Measurements from ENCODE around the gene DOCK9.
A peak's percentile ranks its signal among the peaks of the same experiment; 100 is the strongest.

Gene DOCK9

DNA sequence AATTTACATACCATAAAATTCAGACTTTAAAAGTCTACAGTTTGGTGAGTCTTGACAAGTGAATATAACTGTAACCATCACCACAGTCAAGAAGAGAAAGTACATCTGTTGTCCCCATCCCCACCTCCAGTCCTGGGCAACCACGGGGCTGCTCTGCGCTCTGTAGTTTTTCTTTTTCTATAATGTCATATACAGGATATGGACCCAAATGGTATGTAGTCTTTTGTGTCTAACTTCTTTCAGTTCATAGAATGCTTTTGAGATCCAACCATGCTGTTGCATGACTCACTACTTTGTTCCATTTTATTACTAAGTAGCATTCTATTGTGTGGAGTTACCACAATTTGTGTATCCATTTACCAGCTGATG, 103.9 kb downstream of the DOCK9 start:
- peak overlapping the region; percentile 16 for H3K27ac Mint-ChIP-seq
- DNase-seq = no peak
- peaks cover 34% of the 10 kb centered on the region for H3K4me1 Mint-ChIP-seq (ENCODE audit: low read depth)
- H3K9me3 Mint-ChIP-seq = peaks cover 12% of the 10 kb centered on the region
- peaks cover 95% of the 10 kb centered on the region for H3K36me3 Mint-ChIP-seq (ENCODE audit: low read depth)
- no peaks in the 10 kb centered on the region for H3K27me3 Mint-ChIP-seq
- H3K4me3 Mint-ChIP-seq = no peak overlapping the region

DNA sequence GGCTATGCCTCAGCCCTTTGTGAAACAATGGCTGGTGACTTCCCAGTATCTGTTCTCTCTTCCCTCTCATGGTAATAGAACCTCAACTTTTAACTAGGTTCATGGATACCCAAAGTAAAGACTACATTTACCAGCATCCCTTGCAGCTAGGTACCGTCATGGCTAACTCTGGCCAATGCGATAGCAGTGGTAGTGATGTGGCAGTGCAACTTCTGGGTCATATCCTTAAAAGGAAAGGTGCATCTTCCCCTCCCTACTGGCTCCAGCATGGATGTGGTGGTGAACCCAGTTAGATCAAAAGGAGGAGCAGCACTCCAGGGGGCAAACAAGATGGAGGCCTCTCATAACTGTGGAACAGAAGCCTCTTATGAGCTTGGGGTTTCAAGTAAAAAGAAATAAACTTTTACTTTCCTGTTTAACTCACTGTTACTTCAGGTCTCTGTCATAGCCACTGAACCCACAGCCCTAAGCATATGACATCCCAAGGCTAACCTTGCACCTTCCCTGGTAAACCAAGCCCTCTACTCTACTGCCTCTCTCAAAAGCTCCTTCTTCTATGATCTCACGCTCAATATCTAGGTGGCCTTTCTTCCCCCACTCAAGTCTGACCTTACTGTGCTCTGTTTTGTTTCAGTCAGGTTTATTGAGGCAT, 104.4 kb downstream of the DOCK9 start:
- DNase-seq = no peak
- Mint-ChIP-seq H3K4me3 (no peak overlapping the region), H3K27me3 (no peaks in the 10 kb centered on the region), H3K27ac (peak overlapping the region; percentile 16), H3K9me3 (peaks cover 12% of the 10 kb centered on the region), H3K4me1 (ENCODE audit: low read depth) (peaks cover 36% of the 10 kb centered on the region), H3K36me3 (ENCODE audit: low read depth) (peaks cover 94% of the 10 kb centered on the region)

GRCh38 chr13:98871727-98872126, 106.1 kb downstream of the DOCK9 start:
- no peak for DNase-seq
- Mint-ChIP-seq H3K36me3 (ENCODE audit: low read depth) (peaks cover 94% of the 10 kb centered on the region), H3K4me3 (no peak overlapping the region), H3K4me1 (ENCODE audit: low read depth) (peaks cover 36% of the 10 kb centered on the region), H3K27me3 (no peaks in the 10 kb centered on the region), H3K9me3 (peaks cover 12% of the 10 kb centered on the region), H3K27ac (no peak overlapping the region)

- DNase-seq = no peak
- Mint-ChIP-seq H3K9me3 (peaks cover 12% of the 10 kb centered on the region), H3K4me3 (no peak overlapping the region), H3K27me3 (no peaks in the 10 kb centered on the region), H3K4me1 (ENCODE audit: low read depth) (peaks cover 21% of the 10 kb centered on the region), H3K27ac (no peak overlapping the region), H3K36me3 (ENCODE audit: low read depth) (peaks cover 94% of the 10 kb centered on the region)
These were observed 108.3 kb downstream of the DOCK9 start for GRCh38 chr13:98869408-98870090.

- peaks cover 94% of the 10 kb centered on the region for H3K36me3 Mint-ChIP-seq (ENCODE audit: low read depth)
- no peak for DNase-seq
- H3K27ac Mint-ChIP-seq = peak overlapping the region; percentile 19
- H3K4me1 Mint-ChIP-seq (ENCODE audit: low read depth) = peaks cover 16% of the 10 kb centered on the region
- no peaks in the 10 kb centered on the region for H3K27me3 Mint-ChIP-seq
- no peak overlapping the region for H3K4me3 Mint-ChIP-seq
- peaks cover 8% of the 10 kb centered on the region for H3K9me3 Mint-ChIP-seq
These were observed 108.9 kb downstream of the DOCK9 start for GRCh38 chr13:98868932-98869331.

- no peaks in the 10 kb centered on the region for H3K9me3 Mint-ChIP-seq
- peaks cover 91% of the 10 kb centered on the region for H3K36me3 Mint-ChIP-seq (ENCODE audit: low read depth)
- H3K27ac Mint-ChIP-seq = no peak overlapping the region
- no peaks in the 10 kb centered on the region for H3K27me3 Mint-ChIP-seq
- DNase-seq = no peak
- no peak overlapping the region for H3K4me3 Mint-ChIP-seq
- peaks cover 7% of the 10 kb centered on the region for H3K4me1 Mint-ChIP-seq (ENCODE audit: low read depth)
These were observed 111.0 kb downstream of the DOCK9 start for GRCh38 chr13:98866882-98867281.

DNA sequence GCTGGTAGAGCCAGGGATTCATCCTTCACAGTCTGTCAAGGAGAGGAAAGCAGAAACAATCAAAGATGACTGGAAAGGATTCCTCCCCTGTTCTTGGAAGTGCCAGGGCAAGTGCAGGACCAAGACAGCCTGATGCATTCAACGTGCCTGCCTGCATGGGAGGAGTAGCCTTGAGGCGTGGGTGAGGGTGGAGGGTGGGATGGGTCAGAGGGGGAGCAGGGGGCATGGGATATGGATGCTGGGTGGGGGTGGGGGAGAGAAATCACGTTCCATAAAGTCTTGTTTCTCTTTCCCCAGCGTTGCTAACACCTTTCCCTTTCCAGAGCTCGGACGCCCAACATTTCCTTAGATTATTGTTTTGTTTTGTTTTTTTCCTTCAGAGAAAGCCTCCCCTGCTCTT, 117.4 kb downstream of the DOCK9 start:
- DNase-seq = no peak
- H3K4me1 Mint-ChIP-seq (ENCODE audit: low read depth) = no peaks in the 10 kb centered on the region
- H3K4me3 Mint-ChIP-seq = no peak overlapping the region
- no peaks in the 10 kb centered on the region for H3K9me3 Mint-ChIP-seq
- peaks cover 90% of the 10 kb centered on the region for H3K36me3 Mint-ChIP-seq (ENCODE audit: low read depth)
- no peaks in the 10 kb centered on the region for H3K27me3 Mint-ChIP-seq
- no peak overlapping the region for H3K27ac Mint-ChIP-seq

GRCh38 chr13:98858191-98858590, 119.7 kb downstream of the DOCK9 start:
- no peaks in the 10 kb centered on the region for H3K27me3 Mint-ChIP-seq
- H3K27ac Mint-ChIP-seq = no peak overlapping the region
- peaks cover 91% of the 10 kb centered on the region for H3K36me3 Mint-ChIP-seq (ENCODE audit: low read depth)
- no peak for DNase-seq
- H3K9me3 Mint-ChIP-seq = no peaks in the 10 kb centered on the region
- peaks cover 11% of the 10 kb centered on the region for H3K4me1 Mint-ChIP-seq (ENCODE audit: low read depth)
- H3K4me3 Mint-ChIP-seq = no peak overlapping the region

GRCh38 chr13:98856983-98857382, 120.9 kb downstream of the DOCK9 start:
- Mint-ChIP-seq H3K27ac (no peak overlapping the region), H3K36me3 (ENCODE audit: low read depth) (peaks cover 88% of the 10 kb centered on the region), H3K9me3 (no peaks in the 10 kb centered on the region)

GRCh38 chr13:98854448-98854847, 123.4 kb downstream of the DOCK9 start:
- Mint-ChIP-seq H3K4me1 (ENCODE audit: low read depth) (peaks cover 18% of the 10 kb centered on the region), H3K4me3 (no peak overlapping the region), H3K36me3 (ENCODE audit: low read depth) (peaks cover 75% of the 10 kb centered on the region), H3K27me3 (no peaks in the 10 kb centered on the region), H3K27ac (peak overlapping the region; percentile 53), H3K9me3 (no peaks in the 10 kb centered on the region)
- DNase-seq = no peak

More at GRCh38 chr13:98856983-98857382, 120.9 kb downstream of the DOCK9 start:
- DNase-seq = no peak
- Mint-ChIP-seq H3K27me3 (no peaks in the 10 kb centered on the region), H3K4me3 (no peak overlapping the region), H3K4me1 (ENCODE audit: low read depth) (peaks cover 18% of the 10 kb centered on the region)

DNA sequence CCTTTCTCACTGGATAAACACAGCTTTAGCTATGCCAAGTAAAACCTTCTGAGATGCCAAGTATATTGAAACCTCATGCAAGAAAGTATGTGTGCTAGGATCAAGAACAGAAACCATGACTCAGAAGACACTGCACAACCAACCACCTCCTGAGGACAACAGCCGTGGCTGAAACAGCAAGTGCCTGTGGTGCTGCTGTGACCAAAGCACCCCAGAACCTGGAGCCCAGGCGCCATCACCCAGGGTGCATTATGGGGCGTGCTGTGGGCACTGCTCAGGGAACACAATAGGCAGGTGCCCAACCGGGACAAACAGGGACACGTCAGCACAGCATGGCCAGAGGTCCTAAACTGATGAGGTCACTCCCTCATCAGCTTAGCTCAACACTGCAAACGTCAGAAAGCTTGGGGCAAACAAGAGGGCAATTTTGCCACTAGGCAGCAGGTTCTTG, 124.1 kb downstream of the DOCK9 start:
- Mint-ChIP-seq H3K4me1 (ENCODE audit: low read depth) (peaks cover 18% of the 10 kb centered on the region), H3K9me3 (no peaks in the 10 kb centered on the region), H3K27me3 (no peaks in the 10 kb centered on the region), H3K27ac (peak overlapping the region; percentile 87), H3K36me3 (ENCODE audit: low read depth) (peaks cover 69% of the 10 kb centered on the region), H3K4me3 (no peak overlapping the region)
- DNase-seq = peak; percentile 64

GRCh38 chr13:98851276-98851675, 126.6 kb downstream of the DOCK9 start:
- H3K4me1 Mint-ChIP-seq (ENCODE audit: low read depth) = peaks cover 18% of the 10 kb centered on the region
- H3K27me3 Mint-ChIP-seq = no peaks in the 10 kb centered on the region
- no peak overlapping the region for H3K27ac Mint-ChIP-seq
- H3K4me3 Mint-ChIP-seq = no peak overlapping the region
- H3K36me3 Mint-ChIP-seq (ENCODE audit: low read depth) = peaks cover 69% of the 10 kb centered on the region
- H3K9me3 Mint-ChIP-seq = no peaks in the 10 kb centered on the region
- no peak for DNase-seq

DNA sequence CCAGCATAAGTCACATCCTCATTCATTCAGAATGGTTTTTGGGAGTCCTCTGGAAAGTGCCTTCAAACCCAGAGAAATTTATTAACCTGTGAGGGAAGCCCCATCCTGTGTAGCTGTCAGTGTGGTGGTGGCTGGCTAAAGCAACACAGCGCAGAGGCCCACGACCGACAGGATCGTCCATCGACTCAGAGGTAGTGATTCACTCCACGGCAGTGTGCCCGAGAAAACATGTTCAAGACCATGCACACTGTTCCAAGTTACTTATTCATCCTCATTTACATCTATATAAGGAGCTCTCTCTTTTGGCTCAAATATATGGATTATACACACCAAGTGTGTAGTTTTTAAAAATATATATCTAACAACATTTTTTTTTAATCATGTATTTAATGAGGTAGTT, 129.1 kb downstream of the DOCK9 start:
- DNase-seq = no peak
- Mint-ChIP-seq H3K27me3 (no peaks in the 10 kb centered on the region), H3K9me3 (no peaks in the 10 kb centered on the region), H3K27ac (no peak overlapping the region), H3K36me3 (ENCODE audit: low read depth) (peaks cover 67% of the 10 kb centered on the region), H3K4me1 (ENCODE audit: low read depth) (peaks cover 13% of the 10 kb centered on the region), H3K4me3 (no peak overlapping the region)

DNA sequence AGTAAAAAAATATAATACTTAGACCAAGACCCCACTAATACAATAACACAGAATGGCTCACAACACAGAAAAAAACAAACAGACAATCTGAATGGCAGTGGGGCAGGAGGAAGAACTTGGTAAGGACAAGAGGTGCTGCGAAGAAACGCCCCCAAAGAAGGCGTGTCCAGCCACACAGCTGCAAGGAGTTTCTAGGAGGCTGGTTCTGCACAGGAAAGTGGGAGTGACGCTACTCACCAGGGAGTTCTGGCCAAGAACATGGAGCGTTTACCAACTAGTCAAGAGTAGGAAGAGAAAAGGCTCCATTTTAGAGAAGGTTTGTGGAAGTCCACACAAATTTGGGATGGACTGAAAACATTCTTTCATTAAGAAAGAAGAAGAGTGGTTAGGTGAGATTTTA, 130.1 kb downstream of the DOCK9 start:
- Mint-ChIP-seq H3K36me3 (ENCODE audit: low read depth) (peaks cover 66% of the 10 kb centered on the region), H3K4me1 (ENCODE audit: low read depth) (peaks cover 5% of the 10 kb centered on the region), H3K27me3 (no peaks in the 10 kb centered on the region), H3K9me3 (no peaks in the 10 kb centered on the region), H3K27ac (no peak overlapping the region), H3K4me3 (no peak overlapping the region)
- no peak for DNase-seq

DNA sequence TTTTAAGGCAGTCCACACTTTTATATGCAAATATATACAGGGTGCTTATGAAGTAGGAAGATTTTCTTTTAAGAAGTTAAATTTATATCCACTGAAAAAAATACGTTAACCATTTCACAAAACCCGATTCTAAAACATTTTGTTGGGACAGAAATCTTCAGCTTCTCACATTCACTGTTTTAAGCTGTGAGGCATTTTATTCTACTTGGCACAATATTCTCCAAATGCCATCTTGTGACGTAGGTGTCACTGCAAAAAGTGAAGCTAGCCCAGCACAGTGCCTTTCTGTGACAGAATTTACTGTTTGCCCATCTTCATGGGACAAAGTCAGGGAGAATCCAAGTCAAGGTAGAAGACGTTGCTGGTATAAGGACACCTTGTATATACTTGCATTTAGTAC, 130.9 kb downstream of the DOCK9 start:
- H3K4me3 Mint-ChIP-seq = no peak overlapping the region
- H3K4me1 Mint-ChIP-seq (ENCODE audit: low read depth) = peaks cover 2% of the 10 kb centered on the region
- no peak overlapping the region for H3K27ac Mint-ChIP-seq
- DNase-seq = no peak
- H3K36me3 Mint-ChIP-seq (ENCODE audit: low read depth) = peaks cover 66% of the 10 kb centered on the region
- no peaks in the 10 kb centered on the region for H3K9me3 Mint-ChIP-seq
- no peaks in the 10 kb centered on the region for H3K27me3 Mint-ChIP-seq
